GM23248 (cell line): Measurements from ENCODE around the gene KDM4B.

Source experiments
- EZH2 ChIP-seq: fragments of 200-600 bp; sonication (generic); IDR thresholded peaks from 2 replicates; pipeline ENCODE4 v1.6.1; 2018; ENCODE audit warnings: antibody characterized with exemption, mild to moderate bottlenecking; ENCODE audit not compliant: insufficient read depth, poor library complexity, severe bottlenecking
- EZH2phosphoT487 ChIP-seq: fragments of 200-600 bp; sonication (generic); IDR thresholded peaks from 2 replicates; pipeline ENCODE4 v1.6.1; 2018; ENCODE audit warnings: antibody characterized with exemption, moderate library complexity, mild to moderate bottlenecking, low read depth; ENCODE audit not compliant: insufficient read depth

GRCh38 chr19:4933528-4933927 lies 35.4 kb upstream of the KDM4B start:
- no peak for TF ChIP-seq EZH2
- TF ChIP-seq EZH2phosphoT487, result no peak
